Measurements from ENCODE around the gene SLC15A3.

GRCh38 chr11:60947700-60948099, 4.3 kb downstream of the SLC15A3 start:
- TF ChIP-seq CTCF (IDR thresholded peaks at IDR 0.05) = no peak
- no peak for TF ChIP-seq POLR2A (IDR thresholded peaks at IDR 0.05)

Data from esophagus squamous epithelium (tissue), 4 donors.